ENCODE data around the gene RRN3.

GRCh38 chr16:15031586-15031985 is 62.5 kb downstream of the RRN3 start:
- TF ChIP-seq, protein P1, sequence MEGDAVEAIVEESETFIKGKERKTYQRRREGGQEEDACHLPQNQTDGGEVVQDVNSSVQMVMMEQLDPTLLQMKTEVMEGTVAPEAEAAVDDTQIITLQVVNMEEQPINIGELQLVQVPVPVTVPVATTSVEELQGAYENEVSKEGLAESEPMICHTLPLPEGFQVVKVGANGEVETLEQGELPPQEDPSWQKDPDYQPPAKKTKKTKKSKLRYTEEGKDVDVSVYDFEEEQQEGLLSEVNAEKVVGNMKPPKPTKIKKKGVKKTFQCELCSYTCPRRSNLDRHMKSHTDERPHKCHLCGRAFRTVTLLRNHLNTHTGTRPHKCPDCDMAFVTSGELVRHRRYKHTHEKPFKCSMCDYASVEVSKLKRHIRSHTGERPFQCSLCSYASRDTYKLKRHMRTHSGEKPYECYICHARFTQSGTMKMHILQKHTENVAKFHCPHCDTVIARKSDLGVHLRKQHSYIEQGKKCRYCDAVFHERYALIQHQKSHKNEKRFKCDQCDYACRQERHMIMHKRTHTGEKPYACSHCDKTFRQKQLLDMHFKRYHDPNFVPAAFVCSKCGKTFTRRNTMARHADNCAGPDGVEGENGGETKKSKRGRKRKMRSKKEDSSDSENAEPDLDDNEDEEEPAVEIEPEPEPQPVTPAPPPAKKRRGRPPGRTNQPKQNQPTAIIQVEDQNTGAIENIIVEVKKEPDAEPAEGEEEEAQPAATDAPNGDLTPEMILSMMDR (IDR thresholded peaks at IDR 0.05; ENCODE audit: insufficient read depth, low read length), result no peak
- TF ChIP-seq POLR2AphosphoS5 (IDR thresholded peaks at IDR 0.05; ENCODE audit: low read depth), result no peak
- TF ChIP-seq GABPA (IDR thresholded peaks at IDR 0.05; ENCODE audit: low read depth), result no peak
- no peak for TF ChIP-seq REST (IDR thresholded peaks at IDR 0.05; ENCODE audit: insufficient replicate concordance, low read depth)
